Stimulated activated memory B cell treated with anti-CD40 and anti-IgM and Interleukin-4, amounts not matched to agents 10 μg/mL and 1 μg/mL and 100 μg/mL, for 72 hours (primary cell): ENCODE data around the gene QRFP.

Experiments
- ATAC-seq: fragments of 150-1000 bp; cut with Tn5 transposase; 2 replicates; pipeline ENCODE4 v1.10.0; 2021
- H3K27ac Mint-ChIP-seq: one replicate; pipeline ENCODE4 v1.8.0; 2022; ENCODE audit warnings: mild to moderate bottlenecking, mixed read lengths
- H3K27me3 Mint-ChIP-seq: one replicate; pipeline ENCODE4 v1.8.0; 2022; ENCODE audit warnings: mixed read lengths
- H3K36me3 Mint-ChIP-seq: one replicate; pipeline ENCODE4 v1.8.0; 2022; ENCODE audit warnings: mixed read lengths
- H3K4me1 Mint-ChIP-seq: one replicate; pipeline ENCODE4 v1.8.0; 2022; ENCODE audit warnings: mixed read lengths
- H3K4me3 Mint-ChIP-seq: one replicate; pipeline ENCODE4 v1.8.0; 2022; ENCODE audit warnings: mild to moderate bottlenecking, moderate library complexity, mixed read lengths
- H3K9me3 Mint-ChIP-seq: one replicate; pipeline ENCODE4 v1.8.0; 2022; ENCODE audit warnings: mixed read lengths

QRFP gene

DNA sequence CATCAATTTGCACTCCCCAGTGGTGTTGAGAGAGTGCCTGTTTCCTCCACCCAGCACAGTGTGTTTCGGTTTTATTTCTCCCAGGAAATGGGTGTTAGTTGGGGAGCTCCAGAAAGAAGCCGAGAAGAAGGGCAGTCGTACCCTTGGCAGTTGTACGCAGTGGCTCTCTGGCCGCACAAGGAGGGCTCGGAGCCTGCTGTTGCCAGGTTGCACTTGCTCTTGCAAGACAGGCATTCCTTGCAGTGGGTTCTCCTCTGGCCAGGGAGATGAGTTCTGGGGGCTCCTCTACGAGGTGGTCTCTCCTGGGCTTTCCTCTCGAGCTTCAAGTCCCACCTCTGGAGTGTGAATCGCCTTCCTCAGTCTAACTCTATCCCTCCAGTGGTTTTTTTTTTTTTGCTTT is 29.1 kb downstream of the QRFP start:
- Mint-ChIP-seq H3K9me3 (no peaks in the 10 kb centered on the region), H3K27me3 (no peaks in the 10 kb centered on the region), H3K4me3 (no peak overlapping the region), H3K4me1 (peaks cover 32% of the 10 kb centered on the region), H3K36me3 (peaks cover 18% of the 10 kb centered on the region), H3K27ac (no peak overlapping the region)
- ATAC-seq = no peak

DNA sequence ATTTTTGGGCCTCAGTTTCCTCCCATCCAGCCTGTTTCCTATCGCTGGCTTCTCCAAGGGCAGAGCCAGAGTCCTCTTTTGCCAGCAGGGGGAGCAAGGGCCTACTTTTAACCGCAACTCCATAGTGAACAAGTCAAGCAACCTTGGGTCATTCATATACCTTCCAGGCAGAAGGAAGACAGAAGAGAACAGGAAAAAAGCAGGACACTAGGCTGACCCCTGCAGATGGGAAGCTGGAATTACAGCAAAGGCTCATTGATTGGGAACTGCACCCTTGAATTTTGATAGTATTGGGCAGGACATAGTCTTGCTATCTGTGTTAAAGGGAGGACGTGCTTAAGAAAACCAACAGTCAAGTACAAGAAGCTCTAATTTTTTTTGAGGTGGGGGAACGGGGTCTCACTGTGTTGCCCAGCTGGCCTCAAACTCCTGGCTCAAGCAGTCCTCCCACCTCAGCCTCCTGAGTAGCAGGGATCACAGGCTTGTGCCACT is 30.1 kb downstream of the QRFP start:
- Mint-ChIP-seq H3K27ac (no peak overlapping the region), H3K9me3 (no peaks in the 10 kb centered on the region), H3K4me3 (no peak overlapping the region), H3K27me3 (no peaks in the 10 kb centered on the region), H3K4me1 (peaks cover 24% of the 10 kb centered on the region), H3K36me3 (peaks cover 15% of the 10 kb centered on the region)
- no peak for ATAC-seq

DNA sequence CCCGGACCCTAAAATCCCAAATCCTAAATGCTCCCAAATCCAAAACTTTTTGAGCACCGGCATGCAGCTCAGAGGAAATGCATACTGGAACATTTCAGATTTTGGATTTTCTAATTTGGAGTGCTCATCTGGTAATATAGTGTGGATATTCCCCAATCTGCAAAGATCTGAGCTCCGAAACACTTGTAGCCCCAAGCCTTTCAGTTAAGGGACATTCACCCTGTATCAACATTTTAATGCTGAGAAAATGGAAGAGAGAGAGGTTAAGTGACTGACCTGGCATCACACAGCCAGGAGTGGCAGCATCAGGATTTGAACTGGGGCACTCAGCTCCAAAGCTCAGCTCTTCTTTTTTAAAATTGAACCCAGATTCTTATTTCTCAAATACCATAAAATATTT is 30.7 kb downstream of the QRFP start:
- no peaks in the 10 kb centered on the region for H3K9me3 Mint-ChIP-seq
- H3K36me3 Mint-ChIP-seq = peaks cover 15% of the 10 kb centered on the region
- no peak overlapping the region for H3K27ac Mint-ChIP-seq
- no peaks in the 10 kb centered on the region for H3K27me3 Mint-ChIP-seq
- peaks cover 18% of the 10 kb centered on the region for H3K4me1 Mint-ChIP-seq
- ATAC-seq = no peak
- no peak overlapping the region for H3K4me3 Mint-ChIP-seq

DNA sequence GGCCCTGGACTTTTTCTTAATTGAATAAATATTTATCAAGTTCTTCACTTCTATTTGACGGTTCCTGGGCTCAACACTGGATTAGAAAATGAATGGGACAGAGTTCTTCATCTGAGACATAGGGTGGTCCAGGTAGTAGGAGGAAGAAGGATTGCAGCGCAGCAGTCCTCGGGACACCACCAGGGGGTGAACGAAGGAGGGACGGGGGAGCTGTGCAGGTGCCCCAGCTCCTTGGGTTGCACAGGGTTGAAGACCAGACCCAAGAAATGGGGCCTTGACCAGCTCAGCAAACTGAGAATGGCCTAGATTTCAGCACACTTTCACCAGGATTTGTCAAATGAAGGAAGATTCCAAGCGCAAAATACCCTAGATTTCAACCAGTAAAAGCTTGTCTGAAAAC is 32.1 kb downstream of the QRFP start:
- Mint-ChIP-seq H3K4me1 (peaks cover 6% of the 10 kb centered on the region), H3K9me3 (no peaks in the 10 kb centered on the region), H3K36me3 (peaks cover 21% of the 10 kb centered on the region), H3K27ac (no peak overlapping the region), H3K4me3 (no peak overlapping the region), H3K27me3 (no peaks in the 10 kb centered on the region)
- ATAC-seq = no peak

- peaks cover 21% of the 10 kb centered on the region for H3K36me3 Mint-ChIP-seq
These were observed 33.9 kb downstream of the QRFP start for GRCh38 chr9:130862747-130863146.

GRCh38 chr9:130862217-130862616 is 34.4 kb downstream of the QRFP start:
- Mint-ChIP-seq H3K4me3 (no peak overlapping the region), H3K4me1 (peaks cover 6% of the 10 kb centered on the region), H3K27ac (no peak overlapping the region), H3K27me3 (no peaks in the 10 kb centered on the region), H3K9me3 (no peaks in the 10 kb centered on the region), H3K36me3 (peaks cover 26% of the 10 kb centered on the region)
- ATAC-seq = no peak

More at GRCh38 chr9:130862747-130863146, 33.9 kb downstream of the QRFP start:
- no peak overlapping the region for H3K4me3 Mint-ChIP-seq
- H3K4me1 Mint-ChIP-seq = peaks cover 6% of the 10 kb centered on the region
- ATAC-seq = no peak
- H3K27me3 Mint-ChIP-seq = no peaks in the 10 kb centered on the region
- H3K27ac Mint-ChIP-seq = no peak overlapping the region
- no peaks in the 10 kb centered on the region for H3K9me3 Mint-ChIP-seq

DNA sequence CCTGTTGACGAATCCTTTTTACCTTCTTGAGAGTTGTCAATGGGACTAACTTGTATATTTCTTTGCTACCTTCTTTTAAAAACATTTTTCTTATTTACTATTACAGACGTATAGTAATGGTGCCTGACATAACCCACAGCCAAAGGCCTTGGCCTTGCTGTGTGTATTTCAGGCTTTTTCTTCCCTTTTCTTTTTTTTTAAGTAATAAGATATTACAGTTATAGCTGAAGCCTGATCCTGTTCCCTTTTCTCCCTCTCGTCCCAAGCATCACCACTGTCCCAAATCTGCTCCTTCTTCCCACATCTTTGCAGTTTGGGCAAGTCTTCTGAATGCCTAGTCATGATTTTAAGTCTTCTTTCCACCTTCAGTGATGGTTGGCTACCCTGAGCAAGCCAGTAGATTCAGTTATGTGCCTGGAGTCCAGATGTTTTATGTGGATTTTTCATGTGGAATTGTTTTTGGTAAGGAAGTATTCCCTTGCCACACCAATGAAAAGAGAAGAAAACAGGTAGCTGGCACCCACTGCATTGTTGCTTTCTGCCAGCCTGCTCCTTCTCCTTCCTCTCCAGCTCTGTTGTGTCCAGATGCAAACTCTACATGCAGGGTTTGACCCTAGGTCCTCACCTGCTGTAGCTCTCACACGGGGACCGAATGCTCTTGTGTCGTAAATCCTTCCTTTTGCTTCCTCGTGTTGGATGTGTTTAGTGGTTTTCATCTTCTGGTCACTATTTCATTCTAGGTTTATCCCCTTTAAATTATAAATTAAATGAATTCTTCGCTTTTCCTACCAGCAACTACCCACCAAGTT is 35.0 kb downstream of the QRFP start:
- Mint-ChIP-seq H3K36me3 (peaks cover 28% of the 10 kb centered on the region), H3K4me1 (peaks cover 6% of the 10 kb centered on the region), H3K27ac (no peak overlapping the region), H3K9me3 (no peaks in the 10 kb centered on the region), H3K27me3 (no peaks in the 10 kb centered on the region), H3K4me3 (no peak overlapping the region)
- ATAC-seq = no peak

DNA sequence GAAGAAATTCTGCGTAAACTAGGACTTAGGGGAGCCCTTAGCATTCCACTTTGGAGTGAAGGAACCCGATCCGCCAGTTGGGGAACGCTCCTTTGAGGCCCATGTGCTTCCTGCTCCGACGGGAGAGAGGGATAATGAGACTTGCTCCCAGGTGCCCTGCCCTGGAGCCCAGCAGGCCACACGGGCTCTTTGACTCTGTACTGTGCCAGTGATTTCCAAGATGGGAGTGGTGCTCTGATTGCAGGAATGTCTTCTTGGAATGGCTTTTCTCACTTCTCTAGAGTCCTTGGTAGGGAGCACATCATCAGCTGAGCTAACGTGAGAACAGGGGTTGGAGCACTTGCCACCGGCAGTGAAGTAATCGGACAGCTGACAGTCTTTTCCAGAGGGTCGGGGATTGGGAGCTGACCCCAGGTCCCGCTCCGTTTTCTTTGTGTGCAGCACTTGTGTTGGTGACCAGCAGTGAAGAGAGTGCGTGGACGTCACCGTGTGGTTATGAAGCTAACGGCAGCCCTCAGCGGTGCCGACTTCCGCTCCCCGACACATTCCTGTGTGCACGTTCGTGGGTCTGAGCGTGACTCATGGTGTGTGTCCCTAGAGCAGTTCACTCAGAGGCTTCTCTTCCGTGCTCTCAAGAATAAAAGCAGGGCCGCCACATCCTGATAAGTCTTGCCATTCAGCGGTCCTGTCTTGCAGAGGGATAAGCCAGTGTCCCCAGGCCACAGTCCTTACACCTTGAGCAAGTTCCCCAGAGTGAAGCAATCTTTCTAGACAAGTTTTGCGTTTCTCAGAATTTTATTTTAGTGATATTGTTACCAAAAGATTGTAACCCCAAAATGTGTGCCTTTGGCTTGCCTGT is 35.9 kb downstream of the QRFP start:
- no peak for ATAC-seq
- Mint-ChIP-seq H3K27me3 (no peaks in the 10 kb centered on the region), H3K4me1 (no peaks in the 10 kb centered on the region), H3K27ac (no peak overlapping the region), H3K9me3 (no peaks in the 10 kb centered on the region), H3K36me3 (peaks cover 26% of the 10 kb centered on the region), H3K4me3 (no peak overlapping the region)

GRCh38 chr9:130858739-130859705 is 37.6 kb downstream of the QRFP start:
- ATAC-seq = no peak
- no peak overlapping the region for H3K4me3 Mint-ChIP-seq
- H3K9me3 Mint-ChIP-seq = no peaks in the 10 kb centered on the region
- H3K27ac Mint-ChIP-seq = no peak overlapping the region
- no peaks in the 10 kb centered on the region for H3K27me3 Mint-ChIP-seq
- H3K4me1 Mint-ChIP-seq = no peaks in the 10 kb centered on the region
- H3K36me3 Mint-ChIP-seq = peaks cover 29% of the 10 kb centered on the region

- no peak for ATAC-seq
- no peaks in the 10 kb centered on the region for H3K9me3 Mint-ChIP-seq
- H3K4me3 Mint-ChIP-seq = no peak overlapping the region
- H3K4me1 Mint-ChIP-seq = no peaks in the 10 kb centered on the region
- H3K27ac Mint-ChIP-seq = no peak overlapping the region
- peaks cover 28% of the 10 kb centered on the region for H3K36me3 Mint-ChIP-seq
- no peaks in the 10 kb centered on the region for H3K27me3 Mint-ChIP-seq
These were observed 38.5 kb downstream of the QRFP start for GRCh38 chr9:130857864-130858738.

DNA sequence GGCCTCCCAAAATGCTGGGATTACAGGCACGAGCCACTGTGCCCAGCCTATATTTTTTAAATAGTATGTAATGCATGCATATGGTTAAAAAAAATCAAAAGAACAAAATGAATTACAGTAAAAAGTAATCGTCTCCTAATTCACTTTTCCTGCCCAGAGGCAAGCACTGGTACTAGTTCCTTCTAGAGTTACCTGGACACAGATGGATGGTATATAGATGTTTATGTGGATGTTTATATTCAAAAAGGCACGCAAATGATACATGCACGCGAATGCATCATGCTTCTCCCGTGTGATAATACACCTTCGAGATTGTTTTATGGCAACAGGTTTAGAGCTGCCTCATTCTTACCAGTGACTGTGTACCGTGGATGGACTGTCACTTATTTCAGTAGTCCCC is 40.1 kb downstream of the QRFP start:
- Mint-ChIP-seq H3K4me1 (no peaks in the 10 kb centered on the region), H3K9me3 (no peaks in the 10 kb centered on the region), H3K27me3 (no peaks in the 10 kb centered on the region), H3K4me3 (no peak overlapping the region), H3K36me3 (peaks cover 20% of the 10 kb centered on the region), H3K27ac (no peak overlapping the region)
- ATAC-seq = no peak

- peaks cover 14% of the 10 kb centered on the region for H3K36me3 Mint-ChIP-seq
- H3K4me1 Mint-ChIP-seq = peaks cover 4% of the 10 kb centered on the region
- ATAC-seq = no peak
- no peaks in the 10 kb centered on the region for H3K9me3 Mint-ChIP-seq
- H3K4me3 Mint-ChIP-seq = no peak overlapping the region
- H3K27me3 Mint-ChIP-seq = no peaks in the 10 kb centered on the region
- H3K27ac Mint-ChIP-seq = no peak overlapping the region
These were observed 41.8 kb downstream of the QRFP start for GRCh38 chr9:130854835-130855234.

DNA sequence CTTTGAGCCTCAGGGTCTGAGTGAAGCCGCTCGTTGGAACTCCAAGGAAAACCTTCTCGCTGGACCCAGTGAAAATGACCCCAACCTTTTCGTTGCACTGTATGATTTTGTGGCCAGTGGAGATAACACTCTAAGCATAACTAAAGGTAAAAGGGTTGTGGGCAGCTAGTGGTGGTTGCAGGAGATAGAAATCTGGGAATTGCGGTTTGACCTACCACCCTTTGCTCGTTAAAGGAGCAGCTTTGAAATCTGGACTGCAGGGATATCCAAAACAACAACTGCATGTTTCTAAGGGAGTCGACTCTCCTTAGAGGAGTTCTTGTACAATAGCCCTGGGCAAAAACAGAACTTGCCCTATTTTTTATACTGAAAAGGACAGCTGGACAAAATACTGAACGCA is 42.5 kb downstream of the QRFP start:
- no peak overlapping the region for H3K4me3 Mint-ChIP-seq
- no peak overlapping the region for H3K27ac Mint-ChIP-seq
- H3K4me1 Mint-ChIP-seq = peaks cover 6% of the 10 kb centered on the region
- H3K36me3 Mint-ChIP-seq = peaks cover 14% of the 10 kb centered on the region
- no peaks in the 10 kb centered on the region for H3K27me3 Mint-ChIP-seq
- no peak for ATAC-seq
- no peaks in the 10 kb centered on the region for H3K9me3 Mint-ChIP-seq

GRCh38 chr9:130852801-130853200 is 43.8 kb downstream of the QRFP start:
- Mint-ChIP-seq H3K27me3 (no peaks in the 10 kb centered on the region), H3K36me3 (peaks cover 13% of the 10 kb centered on the region), H3K27ac (no peak overlapping the region), H3K4me1 (peaks cover 6% of the 10 kb centered on the region), H3K9me3 (no peaks in the 10 kb centered on the region), H3K4me3 (no peak overlapping the region)
- ATAC-seq = no peak
